ENCODE measurements around the gene TRIM49B.
"Not testable (repeated sequence)": the region's sequence is repeated elsewhere in the genome, so short reads cannot be mapped to it uniquely, and the experiment has no call there.

The TRIM49B gene, protein sequence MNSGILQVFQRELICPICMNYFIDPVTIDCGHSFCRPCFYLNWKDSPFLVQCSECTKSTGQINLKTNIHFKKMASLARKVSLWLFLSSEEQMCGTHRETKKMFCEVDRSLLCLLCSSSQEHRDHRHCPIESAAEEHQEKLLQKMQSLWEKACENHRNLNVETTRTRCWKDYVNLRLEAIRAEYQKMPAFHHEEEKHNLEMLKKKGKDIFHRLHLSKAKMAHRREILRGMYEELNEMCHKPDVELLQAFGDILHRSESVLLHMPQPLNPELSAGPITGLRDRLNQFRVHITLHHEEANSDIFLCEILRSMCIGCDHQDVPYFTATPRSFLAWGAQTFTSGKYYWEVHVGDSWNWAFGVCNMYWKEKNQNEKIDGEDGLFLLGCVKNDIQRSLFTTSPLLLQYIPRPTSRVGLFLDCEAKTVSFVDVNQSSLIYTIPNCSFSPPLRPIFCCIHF

DNA sequence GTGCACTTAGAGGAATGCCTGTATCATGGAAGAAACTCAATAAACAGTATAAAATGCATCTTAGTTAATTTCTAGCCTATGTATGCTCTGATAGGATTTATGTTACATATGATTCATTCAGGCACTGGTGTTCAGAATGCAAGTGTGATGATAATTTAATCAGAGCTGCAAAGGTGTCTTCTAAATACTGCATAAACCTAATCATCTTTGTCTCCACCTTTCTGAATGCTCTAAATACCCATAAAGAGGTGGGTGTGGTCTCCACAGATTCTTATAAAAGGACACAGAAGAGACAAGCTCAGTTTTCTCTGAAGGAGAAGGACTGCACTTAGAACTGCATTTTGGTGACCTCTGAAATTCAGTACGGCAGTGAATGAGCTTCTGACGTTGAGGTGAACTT, at the start of gene TRIM49B:
TRIM49B (plus strand) TSS at position 301 of the 400 bp plus-strand sequence. CDS start 2,777 bp downstream, outside the sequence.
- DNase-seq, result not testable (repeated sequence)

DNA sequence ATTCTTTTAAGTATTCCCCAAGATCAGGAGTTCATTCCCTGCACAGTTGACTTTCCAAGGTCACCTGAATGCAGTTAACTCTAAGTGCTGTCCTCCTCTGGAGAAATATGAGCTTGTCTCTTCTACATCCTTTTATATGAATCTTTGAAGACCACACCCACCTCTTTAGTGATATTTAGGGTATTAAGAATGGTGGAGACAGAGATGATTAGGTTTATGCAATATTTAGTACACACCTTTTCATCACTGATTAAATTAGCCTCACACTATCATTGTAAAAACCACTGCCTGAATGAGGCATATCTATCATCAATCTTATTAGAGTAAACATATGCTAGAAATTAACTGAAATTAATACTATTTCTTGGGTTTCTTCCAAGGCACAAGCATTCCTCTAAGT, 44.8 kb upstream of the TRIM49B start, which contains the start of gene TRIM51G:
TRIM51G (minus strand) TSS at position 101 of the 400 bp plus-strand sequence. CDS start 2,190 bp downstream, outside the sequence.
- not testable (repeated sequence) for DNase-seq

DNA sequence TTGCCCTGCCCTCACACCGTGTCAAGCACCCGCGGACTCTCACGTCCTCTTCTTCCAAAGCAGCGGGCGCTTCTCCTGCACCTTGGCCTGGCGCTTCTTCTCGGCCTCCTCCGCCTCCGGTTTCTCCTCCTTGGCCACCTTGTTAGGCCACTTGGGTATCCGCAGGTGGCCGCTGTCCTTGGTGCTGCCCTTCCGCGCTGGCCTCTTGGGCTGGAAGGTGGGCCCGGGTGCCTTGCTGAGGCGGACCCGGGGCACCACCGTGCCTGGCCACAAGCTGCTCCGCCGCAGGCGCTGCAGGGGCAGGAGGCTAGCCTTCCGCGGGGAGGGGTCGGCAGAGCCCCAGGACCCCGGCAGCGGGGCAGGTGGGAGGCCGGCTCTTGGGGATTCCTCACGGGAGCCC, 19.6 kb downstream of the TRIM49B start:
- DNase-seq, result not testable (repeated sequence)

DNA sequence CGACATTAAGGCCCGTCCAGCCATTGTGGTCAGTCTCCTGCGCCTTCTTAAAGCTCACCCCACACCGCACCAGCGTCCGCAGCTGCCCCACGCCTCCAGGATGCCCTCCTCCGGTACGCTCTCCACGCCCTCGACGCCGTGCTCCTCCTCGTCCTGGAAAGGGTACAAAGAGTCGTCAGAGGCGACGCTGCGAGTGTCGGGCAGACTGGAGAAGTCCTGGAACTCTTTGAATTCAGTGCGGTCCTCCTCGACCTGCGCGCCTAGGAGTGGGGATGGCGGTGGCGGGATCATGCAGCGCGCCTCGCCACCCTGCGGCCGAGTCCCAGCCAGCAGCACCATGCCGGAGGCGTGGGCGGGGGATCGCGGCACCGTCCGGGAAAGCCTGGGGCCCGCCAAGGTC, 21.2 kb downstream of the TRIM49B start:
- DNase-seq, result not testable (repeated sequence)

DNA sequence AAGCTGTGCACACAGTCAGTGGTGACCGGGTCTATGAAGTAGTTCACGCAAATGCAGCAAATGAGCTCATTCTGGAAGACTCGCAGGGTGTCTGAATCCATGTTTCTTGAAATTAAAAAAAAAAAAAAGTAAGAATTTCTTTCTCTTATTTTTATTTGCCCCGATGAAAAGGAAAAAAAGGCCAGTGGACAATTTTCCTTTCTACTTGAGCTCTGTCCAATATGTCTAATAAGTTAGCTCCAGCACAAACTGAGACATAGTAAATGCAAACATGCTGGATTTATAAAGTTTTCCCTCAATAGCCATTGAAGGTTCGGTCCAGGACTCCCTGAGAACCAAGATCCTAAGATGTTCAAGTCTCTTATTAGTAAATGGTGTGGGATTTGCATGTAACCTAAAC, 30.4 kb downstream of the TRIM49B start, which contains the start of gene TRIM64C:
TRIM64C (minus strand) TSS at position 101 of the 400 bp plus-strand sequence; CDS start at position 101, 0 bp downstream.
- not testable (repeated sequence) for DNase-seq

DNA sequence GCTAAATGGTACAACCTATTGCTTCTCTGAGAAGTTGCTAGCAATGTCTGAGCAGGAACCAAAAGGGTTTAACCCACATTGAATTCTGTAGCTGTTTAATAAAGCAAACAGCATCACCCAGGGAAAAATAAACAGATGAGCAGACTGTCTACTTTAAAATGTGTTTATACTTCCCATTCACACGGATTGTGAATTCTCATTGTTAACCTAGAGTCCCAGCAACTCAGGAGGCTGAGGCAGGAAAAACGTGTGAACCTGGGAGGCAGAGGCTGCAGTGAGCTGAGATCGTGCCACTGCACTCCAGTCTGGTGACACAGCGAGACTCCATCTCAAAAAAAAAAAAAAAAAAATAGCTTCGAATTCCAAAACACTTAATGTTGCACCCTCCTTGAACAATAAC, 41.3 kb downstream of the TRIM49B start:
- DNase-seq, result not testable (repeated sequence)
